ENCODE measurements around the gene MYOZ1. TPM values are rescaled to one million over a fixed set of nuclear protein-coding genes. Genes with fewer than 3 reads are reported as not detected.

The MYOZ1 gene
- total RNA-seq, 1 experiment from 2014 or later: not detected

- Histone ChIP-seq H3K4me2 (ENCODE audit: low read length) (no peak overlapping the region), H3K4me3 (replicated peaks in 1 of 2; ENCODE audit: low read depth in 1 of 2, low read length in 2 of 2) (no peak overlapping the region), H2AFZ (ENCODE audit: low read depth, low read length, poor library complexity, severe bottlenecking) (no peak overlapping the region), H3K27ac (ENCODE audit: low read depth, low read length) (no peak overlapping the region), H3K36me3 (ENCODE audit: control insufficient read depth in 1 of 2, insufficient read depth in 2 of 2, low read length in 2 of 2) (no peaks in the 10 kb centered on the region), H3K9ac (ENCODE audit: low read length) (no peak overlapping the region), H3K79me2 (ENCODE audit: insufficient read depth, low read length) (no peaks in the 10 kb centered on the region; the same call in 1 of the 2 replicates), H3K4me1 (ENCODE audit: control insufficient read depth in 1 of 2, insufficient read depth in 2 of 2, low read length in 2 of 2) (no peaks in the 10 kb centered on the region), H3K27me3 (ENCODE audit: insufficient read depth, low read length) (no peaks in the 10 kb centered on the region), H4K20me1 (ENCODE audit: insufficient read depth) (no peaks in the 10 kb centered on the region), H3K9me2 (ENCODE audit: insufficient read depth) (no peaks in the 10 kb centered on the region), H3K9me3 (ENCODE audit: control insufficient read depth in 1 of 2, insufficient read depth in 1 of 2, low read depth in 1 of 2, low read length in 2 of 2) (peaks cover 0 to 4% of the 10 kb centered on the region in 2 experiments; a peak in 1 of 4 replicates)
- TF ChIP-seq EZH2phosphoT487 (IDR thresholded peaks at IDR 0.05; ENCODE audit: borderline replicate concordance) (no peak), CBX3 (IDR thresholded peaks at IDR 0.05; ENCODE audit: low read depth) (no peak), POLR2A (IDR thresholded peaks at IDR 0.05; ENCODE audit: borderline replicate concordance, extremely low read depth, insufficient read depth, insufficient read length) (no peak), SRF (IDR thresholded peaks at IDR 0.05; ENCODE audit: low read depth) (no peak), CEBPB (IDR thresholded peaks at IDR 0.05; ENCODE audit: low read depth) (no peak), SIN3A (IDR thresholded peaks at IDR 0.05; ENCODE audit: low read depth) (no peak), YY1 (IDR thresholded peaks at IDR 0.05; ENCODE audit: extremely low read depth, insufficient replicate concordance, low read depth, low read length) (no peak), SP1 (IDR thresholded peaks at IDR 0.05; ENCODE audit: low read depth) (no peak), ZNF274 (IDR thresholded peaks at IDR 0.05; ENCODE audit: low read depth, low read length) (no peak), TCF7L2 (IDR thresholded peaks at IDR 0.05; ENCODE audit: borderline replicate concordance, extremely low read depth, insufficient read depth, insufficient read length) (no peak), EZH2 (IDR thresholded peaks at IDR 0.05) (no peak), MAX (IDR thresholded peaks at IDR 0.05) (no peak), JUND (IDR thresholded peaks at IDR 0.05) (no peak), EGR1 (IDR thresholded peaks at IDR 0.05; ENCODE audit: low read depth) (no peak), ZBTB33 (IDR thresholded peaks at IDR 0.05; ENCODE audit: extremely low read depth, insufficient replicate concordance, low read length) (no peak), FOSL1 (IDR thresholded peaks at IDR 0.05; ENCODE audit: low read depth) (no peak)
- TF ChIP-seq, protein P1, sequence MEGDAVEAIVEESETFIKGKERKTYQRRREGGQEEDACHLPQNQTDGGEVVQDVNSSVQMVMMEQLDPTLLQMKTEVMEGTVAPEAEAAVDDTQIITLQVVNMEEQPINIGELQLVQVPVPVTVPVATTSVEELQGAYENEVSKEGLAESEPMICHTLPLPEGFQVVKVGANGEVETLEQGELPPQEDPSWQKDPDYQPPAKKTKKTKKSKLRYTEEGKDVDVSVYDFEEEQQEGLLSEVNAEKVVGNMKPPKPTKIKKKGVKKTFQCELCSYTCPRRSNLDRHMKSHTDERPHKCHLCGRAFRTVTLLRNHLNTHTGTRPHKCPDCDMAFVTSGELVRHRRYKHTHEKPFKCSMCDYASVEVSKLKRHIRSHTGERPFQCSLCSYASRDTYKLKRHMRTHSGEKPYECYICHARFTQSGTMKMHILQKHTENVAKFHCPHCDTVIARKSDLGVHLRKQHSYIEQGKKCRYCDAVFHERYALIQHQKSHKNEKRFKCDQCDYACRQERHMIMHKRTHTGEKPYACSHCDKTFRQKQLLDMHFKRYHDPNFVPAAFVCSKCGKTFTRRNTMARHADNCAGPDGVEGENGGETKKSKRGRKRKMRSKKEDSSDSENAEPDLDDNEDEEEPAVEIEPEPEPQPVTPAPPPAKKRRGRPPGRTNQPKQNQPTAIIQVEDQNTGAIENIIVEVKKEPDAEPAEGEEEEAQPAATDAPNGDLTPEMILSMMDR (IDR thresholded peaks at IDR 0.05 in 2 of 3, conservative IDR thresholded peaks at IDR 0.05 in 1 of 3; ENCODE audit: borderline replicate concordance in 1 of 3, insufficient read depth in 1 of 3, low read depth in 2 of 3, low read length in 2 of 3): no peak
- TF ChIP-seq, protein P2, sequence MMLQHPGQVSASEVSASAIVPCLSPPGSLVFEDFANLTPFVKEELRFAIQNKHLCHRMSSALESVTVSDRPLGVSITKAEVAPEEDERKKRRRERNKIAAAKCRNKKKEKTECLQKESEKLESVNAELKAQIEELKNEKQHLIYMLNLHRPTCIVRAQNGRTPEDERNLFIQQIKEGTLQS (IDR thresholded peaks at IDR 0.05): no peak
- TF ChIP-seq, protein P3, sequence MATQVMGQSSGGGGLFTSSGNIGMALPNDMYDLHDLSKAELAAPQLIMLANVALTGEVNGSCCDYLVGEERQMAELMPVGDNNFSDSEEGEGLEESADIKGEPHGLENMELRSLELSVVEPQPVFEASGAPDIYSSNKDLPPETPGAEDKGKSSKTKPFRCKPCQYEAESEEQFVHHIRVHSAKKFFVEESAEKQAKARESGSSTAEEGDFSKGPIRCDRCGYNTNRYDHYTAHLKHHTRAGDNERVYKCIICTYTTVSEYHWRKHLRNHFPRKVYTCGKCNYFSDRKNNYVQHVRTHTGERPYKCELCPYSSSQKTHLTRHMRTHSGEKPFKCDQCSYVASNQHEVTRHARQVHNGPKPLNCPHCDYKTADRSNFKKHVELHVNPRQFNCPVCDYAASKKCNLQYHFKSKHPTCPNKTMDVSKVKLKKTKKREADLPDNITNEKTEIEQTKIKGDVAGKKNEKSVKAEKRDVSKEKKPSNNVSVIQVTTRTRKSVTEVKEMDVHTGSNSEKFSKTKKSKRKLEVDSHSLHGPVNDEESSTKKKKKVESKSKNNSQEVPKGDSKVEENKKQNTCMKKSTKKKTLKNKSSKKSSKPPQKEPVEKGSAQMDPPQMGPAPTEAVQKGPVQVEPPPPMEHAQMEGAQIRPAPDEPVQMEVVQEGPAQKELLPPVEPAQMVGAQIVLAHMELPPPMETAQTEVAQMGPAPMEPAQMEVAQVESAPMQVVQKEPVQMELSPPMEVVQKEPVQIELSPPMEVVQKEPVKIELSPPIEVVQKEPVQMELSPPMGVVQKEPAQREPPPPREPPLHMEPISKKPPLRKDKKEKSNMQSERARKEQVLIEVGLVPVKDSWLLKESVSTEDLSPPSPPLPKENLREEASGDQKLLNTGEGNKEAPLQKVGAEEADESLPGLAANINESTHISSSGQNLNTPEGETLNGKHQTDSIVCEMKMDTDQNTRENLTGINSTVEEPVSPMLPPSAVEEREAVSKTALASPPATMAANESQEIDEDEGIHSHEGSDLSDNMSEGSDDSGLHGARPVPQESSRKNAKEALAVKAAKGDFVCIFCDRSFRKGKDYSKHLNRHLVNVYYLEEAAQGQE (IDR thresholded peaks at IDR 0.05; ENCODE audit: low read depth): no peak
- ChIA-PET RAD21 (ENCODE audit: low non-redundant PET in 1 of 2, low total read pairs in 2 of 2, uncharacterized antibody in 2 of 2, unreplicated experiment in 2 of 2) (no interaction called here), POLR2A (no interaction called here), CTCF (no interaction called here)
- intact Hi-C loops (cut with micrococcal nuclease): no loop called here
- ATAC-seq: no peak
- no peak for DNase-seq (ENCODE audit: low read depth, low spot score)
- no TSS peak for BruUV-seq (replicated peaks)
Measured at GRCh38 chr10:73584737-73585136, 56.5 kb downstream of the MYOZ1 start.
